ENCODE results near the gene SESN1.

The SESN1 gene

GRCh38 chr6:108966251-108966650, 128.4 kb downstream of the SESN1 start:
- no peaks in the 10 kb centered on the region for H3K27me3 ChIP-seq (ENCODE audit: insufficient read depth, low read length, poor library complexity, severe bottlenecking)
- peak overlapping the region; percentile 55 for H3K4me3 ChIP-seq (ENCODE audit: low read length, poor library complexity, severe bottlenecking)
- no peaks in the 10 kb centered on the region for H3K36me3 ChIP-seq (ENCODE audit: insufficient read depth, low read length)
- H3F3A ChIP-seq (ENCODE audit: low read depth): no peaks in the 10 kb centered on the region
- H3K9me3 ChIP-seq (ENCODE audit: insufficient read depth, low read depth, low read length): no peaks in the 10 kb centered on the region
- peak overlapping the region; percentile 71; the same call in 1 of the 2 replicates for H2AFZ ChIP-seq (ENCODE audit: low read length)
- peak overlapping the region; percentile 64 for H3K9ac ChIP-seq (ENCODE audit: low read depth, low read length, poor library complexity, severe bottlenecking)
- no peaks in the 10 kb centered on the region for H3K79me2 ChIP-seq (ENCODE audit: insufficient read depth, low read length)
- no peaks in the 10 kb centered on the region for H4K20me1 ChIP-seq (ENCODE audit: insufficient read depth, low read length, poor library complexity, severe bottlenecking)
- peak overlapping the region; percentile 73 for H3K4me2 ChIP-seq (ENCODE audit: low read depth, low read length, poor library complexity, severe bottlenecking)
- TF ChIP-seq CTCF (conservative IDR thresholded peaks at IDR 0.05; ENCODE audit: low read length) (no peak), EZH2phosphoT487 (IDR thresholded peaks at IDR 0.05; ENCODE audit: borderline replicate concordance) (no peak)
- H3K9me2 ChIP-seq (replicated peaks; ENCODE audit: low read depth, low read length): no peaks in the 10 kb centered on the region
- peaks cover 36% of the 10 kb centered on the region for H3K4me1 ChIP-seq (ENCODE audit: insufficient read depth, low read length, poor library complexity, severe bottlenecking)

GRCh38 chr6:108961985-108962384, 132.7 kb downstream of the SESN1 start:
- no peaks in the 10 kb centered on the region for H4K20me1 ChIP-seq (ENCODE audit: insufficient read depth, low read length, poor library complexity, severe bottlenecking)
- no peak overlapping the region for H3K4me2 ChIP-seq (ENCODE audit: low read depth, low read length, poor library complexity, severe bottlenecking)
- peaks cover 34% of the 10 kb centered on the region for H3K4me1 ChIP-seq (ENCODE audit: insufficient read depth, low read length, poor library complexity, severe bottlenecking)
- H3K9me2 ChIP-seq (replicated peaks; ENCODE audit: low read depth, low read length): no peaks in the 10 kb centered on the region
- H3K4me3 ChIP-seq (ENCODE audit: low read length, poor library complexity, severe bottlenecking): no peak overlapping the region
- no peak overlapping the region for H3K9ac ChIP-seq (ENCODE audit: low read depth, low read length, poor library complexity, severe bottlenecking)
- no peaks in the 10 kb centered on the region for H3K79me2 ChIP-seq (ENCODE audit: insufficient read depth, low read length)
- no peak overlapping the region for H2AFZ ChIP-seq (ENCODE audit: low read length)
- H3K27me3 ChIP-seq (ENCODE audit: insufficient read depth, low read length, poor library complexity, severe bottlenecking): no peaks in the 10 kb centered on the region
- H3K9me3 ChIP-seq (ENCODE audit: insufficient read depth, low read depth, low read length): no peaks in the 10 kb centered on the region
- H3K36me3 ChIP-seq (ENCODE audit: insufficient read depth, low read length): no peaks in the 10 kb centered on the region
- TF ChIP-seq EZH2phosphoT487 (IDR thresholded peaks at IDR 0.05; ENCODE audit: borderline replicate concordance) (no peak), CTCF (conservative IDR thresholded peaks at IDR 0.05; ENCODE audit: low read length) (no peak)
- H3F3A ChIP-seq (ENCODE audit: low read depth): no peaks in the 10 kb centered on the region

GRCh38 chr6:108961077-108961476, 133.6 kb downstream of the SESN1 start:
- Histone ChIP-seq H3K36me3 (ENCODE audit: insufficient read depth, low read length) (no peaks in the 10 kb centered on the region), H3K79me2 (ENCODE audit: insufficient read depth, low read length) (no peaks in the 10 kb centered on the region), H3K4me1 (ENCODE audit: insufficient read depth, low read length, poor library complexity, severe bottlenecking) (peaks cover 25% of the 10 kb centered on the region), H3K9me3 (ENCODE audit: insufficient read depth, low read depth, low read length) (no peaks in the 10 kb centered on the region), H4K20me1 (ENCODE audit: insufficient read depth, low read length, poor library complexity, severe bottlenecking) (no peaks in the 10 kb centered on the region), H3F3A (ENCODE audit: low read depth) (no peaks in the 10 kb centered on the region), H3K4me2 (ENCODE audit: low read depth, low read length, poor library complexity, severe bottlenecking) (no peak overlapping the region), H3K4me3 (ENCODE audit: low read length, poor library complexity, severe bottlenecking) (no peak overlapping the region), H3K9me2 (replicated peaks; ENCODE audit: low read depth, low read length) (no peaks in the 10 kb centered on the region), H3K9ac (ENCODE audit: low read depth, low read length, poor library complexity, severe bottlenecking) (no peak overlapping the region), H2AFZ (ENCODE audit: low read length) (0 out of 2 replicates have a peak overlapping the region, but pooled peaks have one; percentile 12), H3K27me3 (ENCODE audit: insufficient read depth, low read length, poor library complexity, severe bottlenecking) (no peaks in the 10 kb centered on the region)
- TF ChIP-seq EZH2phosphoT487 (IDR thresholded peaks at IDR 0.05; ENCODE audit: borderline replicate concordance) (no peak), CTCF (conservative IDR thresholded peaks at IDR 0.05; ENCODE audit: low read length) (no peak)
